PFSK-1 (cell line): ENCODE data around the gene ATG7.

Experiments
- FOXP2 ChIP-seq: optimal IDR thresholded peaks from 2 replicates; pipeline ENCODE3; 2011; ENCODE audit warnings: borderline replicate concordance, control low read depth, inconsistent platforms; ENCODE audit not compliant: insufficient read depth; ENCODE audit errors: extremely low read length, extremely low read depth
- POLR2AphosphoS5 ChIP-seq: IDR thresholded peaks from 2 replicates; pipeline ENCODE4 v1.6.1; 2012; ENCODE audit warnings: low read depth, mild to moderate bottlenecking, control low read depth, low read length, moderate library complexity
- REST ChIP-seq, 2 experiments: IDR thresholded peaks; 2 replicates each; pipeline versions ENCODE4 v1.6.1 to v1.8.0; 2011 to 2012; ENCODE audit warnings: low read depth in 2 of 2, low read length in 2 of 2, control low read depth in 1 of 2, inconsistent platforms in 1 of 2, mild to moderate bottlenecking in 1 of 2, moderate library complexity in 1 of 2; ENCODE audit not compliant: insufficient read depth in 1 of 2
- SIN3A ChIP-seq: IDR thresholded peaks from 2 replicates; pipeline ENCODE4 v1.6.1; 2012; ENCODE audit warnings: mild to moderate bottlenecking, low read length, moderate library complexity, borderline replicate concordance; ENCODE audit not compliant: insufficient read depth
- TAF1 ChIP-seq: IDR thresholded peaks from 2 replicates; pipeline ENCODE4 v1.6.1; 2012; ENCODE audit warnings: low read length, control low read depth, borderline replicate concordance; ENCODE audit not compliant: insufficient read depth

DNA sequence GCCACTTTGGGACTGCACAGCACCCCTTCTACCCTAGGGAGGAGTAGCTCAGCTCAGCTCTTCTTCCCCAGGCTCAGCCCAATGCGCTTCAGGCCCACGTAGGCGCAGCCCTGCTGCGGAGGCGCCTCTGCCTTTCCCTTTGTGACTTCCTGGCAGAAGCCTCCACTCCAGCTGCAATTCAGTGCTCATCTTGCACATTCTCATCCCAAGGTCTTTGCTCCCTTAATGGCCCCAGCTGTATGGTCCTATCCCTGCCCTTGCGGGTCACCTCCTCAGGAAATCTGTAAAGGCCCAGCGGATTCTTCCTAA is 262.6 kb downstream of the ATG7 start:
- TF ChIP-seq POLR2AphosphoS5 (no peak), TAF1 (no peak), SIN3A (no peak), REST (IDR thresholded peaks at IDR 0.05; ENCODE audit: insufficient read depth in 1 of 2, low read depth in 2 of 2, low read length in 2 of 2) (no peak), FOXP2 (no peak)
